Kidney (tissue), 14 donors: ENCODE measurements around the gene HIC1. TPM values are rescaled to one million over a fixed set of nuclear protein-coding genes. Genes with fewer than 3 reads are reported as not detected.

Experiments
- DNase-seq, 5 donors: peaks; one replicate each; pipeline ENCODE4 v3.0.0-alpha.2; 2013 to 2020
- FAIRE-seq: peaks from 2 replicates; lab custom pipeline; 2012; peaks lifted over from hg19 to GRCh38; lab: Jason Lieb, UNC
- H3K27ac ChIP-seq, 2 donors: one replicate each; pipeline ENCODE4 v1.7.0; 2013; ENCODE audit warnings: low read depth in 2 of 2, low read length in 2 of 2, inconsistent platforms in 1 of 2
- H3K27me3 ChIP-seq: one replicate; pipeline ENCODE4 v1.7.1; 2013; ENCODE audit warnings: low read length, inconsistent platforms; ENCODE audit not compliant: control insufficient read depth, insufficient read depth
- H3K36me3 ChIP-seq, 3 donors: one replicate each; pipeline versions ENCODE4 v1.7.0 to v1.7.1; 2013; ENCODE audit warnings: low read length in 3 of 3, control low read depth in 1 of 3, inconsistent platforms in 1 of 3; ENCODE audit not compliant: insufficient read depth in 3 of 3, control insufficient read depth in 2 of 3
- H3K4me1 ChIP-seq, 3 donors: one replicate each; pipeline versions ENCODE4 v1.7.0 to v1.7.1; 2013; ENCODE audit warnings: low read length in 3 of 3, inconsistent platforms in 1 of 3, low read depth in 1 of 3; ENCODE audit not compliant: control insufficient read depth in 2 of 3, insufficient read depth in 2 of 3
- H3K4me3 ChIP-seq, 3 donors: one replicate each; pipeline versions ENCODE4 v1.7.0 to v1.8.1; 2013; ENCODE audit warnings: low read length in 3 of 3, control low read depth in 1 of 3, inconsistent platforms in 1 of 3
- H3K9ac ChIP-seq, 3 donors: one replicate each; pipeline versions ENCODE4 v1.7.0 to v1.7.1; 2013; ENCODE audit warnings: low read length in 3 of 3, control low read depth in 1 of 3, inconsistent platforms in 1 of 3
- H3K9me3 ChIP-seq, 3 donors: one replicate each; pipeline versions ENCODE4 v1.7.0 to v1.7.1; 2013; ENCODE audit warnings: low read length in 3 of 3, control low read depth in 1 of 3, inconsistent platforms in 1 of 3; ENCODE audit not compliant: control insufficient read depth in 2 of 3, insufficient read depth in 1 of 3
- intact Hi-C: fragments of 100-400 bp; cut with DNase I; formaldehyde crosslinking; loops from one replicate; pipeline ENCODE4 v1.11.1; 2022
- polyA plus RNA-seq: library from polyadenylated mRNA; stranded (reverse); fragments of 350-450 nt; fragmentation: Illumina TruSeq; extraction: RNeasy Lipid Tissue Mini Kit (QIAGEN cat#74804); gene quantifications from one replicate; pipeline ENCODE4 v1.2.3, GENCODE V29; 2014; ENCODE audit warnings: low read depth, low replicate concordance; ENCODE audit not compliant: insufficient read depth
- total RNA-seq: library from RNA; stranded (reverse); fragmentation: NEBNext Ultra II Directional; extraction: Animal tissue kit (Norgen Biotek cat#: 25700); gene quantifications from one replicate; pipeline ENCODE4 v1.2.1, GENCODE V29; 2021
- TF ChIP-seq, protein P1 (sequence below): IDR thresholded peaks from 3 replicates; pipeline ENCODE4 v1.5.1; 2012; ENCODE audit warnings: mild to moderate bottlenecking, moderate library complexity, borderline replicate concordance; ENCODE audit not compliant: insufficient read depth; ENCODE audit errors: extremely low read depth
- donor health status: control.
- donor health status: control.
- donor health status: control.
- donor health status: control.
- donor health status: control.
- donor health status: DM: yes; HTN: yes; CAD: no.
- donor health status: Normal renal cell carcinoma (clear cell type).

Gene HIC1
- total and polyA plus RNA-seq, 2 donors from 2014 or later, result 2.7 to 13.0 TPM

DNA sequence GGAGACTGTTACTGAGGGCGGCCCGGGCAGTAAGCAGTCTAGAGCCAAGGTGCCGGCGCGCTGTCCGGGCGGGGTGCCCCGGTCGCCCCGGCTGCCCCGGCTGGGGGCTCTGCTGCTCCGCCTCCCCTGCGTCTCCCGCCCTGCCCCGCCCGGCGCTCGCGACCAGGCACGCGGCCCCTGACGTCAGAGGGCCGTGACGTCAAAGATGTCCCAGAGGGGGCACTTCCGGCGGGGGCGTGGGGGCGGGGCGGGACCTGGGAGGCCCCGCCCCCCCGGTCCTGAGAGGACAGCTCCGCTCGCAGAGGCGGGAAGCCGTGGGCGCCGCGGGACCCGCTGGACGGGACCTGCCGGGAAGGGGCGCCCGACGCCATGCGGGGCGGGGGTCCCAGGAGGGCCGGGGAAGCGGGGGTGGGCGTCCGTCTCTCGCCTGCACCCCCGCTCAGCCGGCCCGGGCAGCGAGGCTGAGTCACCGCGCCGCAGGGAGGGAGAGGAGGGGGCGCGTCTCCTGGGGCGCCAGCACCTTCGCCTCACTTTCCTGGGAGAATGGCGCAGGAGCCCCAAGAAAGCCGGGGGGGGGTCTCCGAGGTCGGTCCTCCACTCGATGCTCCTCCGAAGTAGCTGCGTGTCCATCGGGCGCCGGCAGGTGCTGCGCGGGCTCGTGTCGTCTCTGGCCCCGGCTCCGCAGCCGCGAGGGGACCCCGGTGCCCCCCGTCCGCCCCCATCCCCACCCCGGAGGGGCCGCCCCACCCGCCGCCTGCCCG, 4.4 kb upstream of the HIC1 start:
- TF ChIP-seq, protein P1, sequence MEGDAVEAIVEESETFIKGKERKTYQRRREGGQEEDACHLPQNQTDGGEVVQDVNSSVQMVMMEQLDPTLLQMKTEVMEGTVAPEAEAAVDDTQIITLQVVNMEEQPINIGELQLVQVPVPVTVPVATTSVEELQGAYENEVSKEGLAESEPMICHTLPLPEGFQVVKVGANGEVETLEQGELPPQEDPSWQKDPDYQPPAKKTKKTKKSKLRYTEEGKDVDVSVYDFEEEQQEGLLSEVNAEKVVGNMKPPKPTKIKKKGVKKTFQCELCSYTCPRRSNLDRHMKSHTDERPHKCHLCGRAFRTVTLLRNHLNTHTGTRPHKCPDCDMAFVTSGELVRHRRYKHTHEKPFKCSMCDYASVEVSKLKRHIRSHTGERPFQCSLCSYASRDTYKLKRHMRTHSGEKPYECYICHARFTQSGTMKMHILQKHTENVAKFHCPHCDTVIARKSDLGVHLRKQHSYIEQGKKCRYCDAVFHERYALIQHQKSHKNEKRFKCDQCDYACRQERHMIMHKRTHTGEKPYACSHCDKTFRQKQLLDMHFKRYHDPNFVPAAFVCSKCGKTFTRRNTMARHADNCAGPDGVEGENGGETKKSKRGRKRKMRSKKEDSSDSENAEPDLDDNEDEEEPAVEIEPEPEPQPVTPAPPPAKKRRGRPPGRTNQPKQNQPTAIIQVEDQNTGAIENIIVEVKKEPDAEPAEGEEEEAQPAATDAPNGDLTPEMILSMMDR, result no peak
- FAIRE-seq (no peak), DNase-seq (peak; percentile 77 to 95 (median 89))
- Histone ChIP-seq H3K4me3 (peak overlapping the region in 1 of 3 donors; percentile 37), H3K27me3 (peaks cover 5% of the 10 kb centered on the region), H3K4me1 (peaks cover 0 to 15% (median 4%) of the 10 kb centered on the region in 3 donors), H3K36me3 (no peaks in the 10 kb centered on the region), H3K27ac (no peak overlapping the region), H3K9me3 (no peaks in the 10 kb centered on the region), H3K9ac (no peak overlapping the region)
- intact Hi-C loops, result no loop called here

DNA sequence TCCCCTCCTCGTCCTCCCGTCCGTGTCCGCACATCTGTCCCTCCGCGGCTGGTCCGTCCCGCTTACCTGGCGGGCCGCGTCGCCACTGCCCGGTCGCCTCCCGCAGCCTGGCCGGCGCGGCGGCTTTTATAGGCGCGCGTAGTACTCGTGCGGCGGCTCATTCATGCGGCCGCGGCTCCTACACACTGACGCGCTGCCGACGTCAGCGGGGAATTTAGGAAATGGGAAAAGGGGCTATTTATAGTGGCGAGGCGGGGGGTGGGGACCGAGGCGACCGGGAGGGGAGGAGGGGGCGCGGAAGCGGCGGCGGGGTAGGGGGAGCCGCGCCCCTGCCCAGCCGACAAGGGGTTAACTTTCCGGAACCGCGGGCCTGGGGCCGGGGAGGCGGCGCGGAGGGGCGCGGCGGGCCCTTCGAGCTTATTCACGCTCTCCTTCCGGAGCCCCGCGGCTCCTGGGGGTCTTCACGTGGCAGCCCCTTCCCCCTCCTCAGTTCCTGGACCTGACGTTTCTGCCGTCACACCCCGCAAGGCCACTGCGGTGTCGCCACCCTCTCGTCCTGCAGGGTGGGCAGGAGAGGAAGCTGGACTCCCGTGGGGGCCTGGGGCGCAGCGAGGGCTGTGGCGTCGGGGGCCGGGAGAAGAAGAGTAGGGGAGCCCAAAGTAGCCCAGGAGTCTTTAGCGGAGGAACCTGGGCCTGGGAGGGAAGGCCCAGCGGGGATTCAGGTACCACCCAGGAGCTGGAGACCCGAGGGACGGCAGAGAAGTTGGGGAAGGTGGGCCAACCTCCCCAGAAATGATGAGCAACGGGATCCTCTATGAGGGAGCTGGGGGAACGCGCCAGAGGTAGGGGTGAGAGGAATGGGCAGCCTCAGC, 3.6 kb upstream of the HIC1 start:
- Histone ChIP-seq H3K4me1 (peaks cover 0 to 15% (median 4%) of the 10 kb centered on the region in 3 donors), H3K9ac (no peak overlapping the region), H3K27ac (no peak overlapping the region), H3K4me3 (no peak overlapping the region), H3K36me3 (no peaks in the 10 kb centered on the region), H3K9me3 (no peaks in the 10 kb centered on the region), H3K27me3 (peaks cover 5% of the 10 kb centered on the region)
- intact Hi-C loops, result no loop called here
- TF ChIP-seq, protein P1, result no peak
- DNase-seq (peak in 2 of 5 donors; percentile 70 to 84), FAIRE-seq (no peak)

DNA sequence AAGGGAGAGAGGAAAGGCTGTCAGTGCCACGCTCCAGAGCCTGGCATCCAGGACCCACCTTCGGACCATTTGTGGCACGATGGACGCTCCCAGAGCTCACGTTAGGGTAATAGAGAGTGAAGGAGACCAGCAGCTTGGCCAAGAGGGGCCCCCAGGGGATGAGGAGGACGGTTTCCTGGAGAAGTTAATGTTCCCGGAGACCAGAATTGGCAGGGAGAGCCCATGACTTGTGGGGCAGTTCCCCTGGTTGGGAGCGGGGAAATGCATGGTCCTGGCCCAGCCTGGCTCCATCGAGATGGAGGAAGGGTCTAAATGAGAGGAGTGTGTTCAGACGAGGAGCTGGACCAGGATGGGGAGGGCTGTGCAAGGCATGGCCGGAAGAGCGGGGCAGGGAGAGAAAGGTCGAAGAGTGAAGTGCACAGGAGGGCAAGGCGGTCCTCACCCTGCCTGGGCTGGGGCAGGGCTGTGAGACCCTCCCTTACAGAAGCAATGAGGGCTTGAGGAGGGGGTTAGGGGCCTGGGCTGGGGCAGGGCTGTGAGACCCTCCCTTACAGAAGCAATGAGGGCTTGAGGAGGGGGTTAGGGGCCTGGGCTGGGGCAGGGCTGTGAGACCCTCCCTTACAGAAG, 2.9 kb upstream of the HIC1 start:
- peaks cover 5% of the 10 kb centered on the region for H3K27me3 ChIP-seq
- intact Hi-C loops, result no loop called here
- TF ChIP-seq, protein P1, result no peak
- no peak for FAIRE-seq
- peak in 1 of 5 donors; percentile 22 for DNase-seq
- H3K9ac ChIP-seq, result no peak overlapping the region
- H3K4me3 ChIP-seq, result no peak overlapping the region
- no peaks in the 10 kb centered on the region for H3K36me3 ChIP-seq
- H3K4me1 ChIP-seq, result peaks cover 0 to 18% (median 4%) of the 10 kb centered on the region in 3 donors
- no peak overlapping the region for H3K27ac ChIP-seq
- no peaks in the 10 kb centered on the region for H3K9me3 ChIP-seq
